ENCODE results near the gene SPDYE16. TPM values are rescaled to one million over a fixed set of nuclear protein-coding genes. Genes with fewer than 3 reads are reported as not detected.
"Not testable (repeated sequence)": the region's sequence is repeated elsewhere in the genome, so short reads cannot be mapped to it uniquely, and the experiment has no call there.

Gene SPDYE16
- total RNA-seq (0.14 TPM), polyA plus RNA-seq (0.27 TPM)
- long read RNA-seq, donor 1, result 0 reads
- long read RNA-seq, donor 2, result 0 reads
- long read RNA-seq, donor 3, result 0 reads
- long read RNA-seq, donor 4, result 0 reads
- long read RNA-seq, donor 5, result 0 reads
- long read RNA-seq, donor 6, result 0 reads
- long read RNA-seq, donor 7, result 0 reads
- long read RNA-seq, donor 8, result 0 reads
- long read RNA-seq, donor 9, result 0 reads
- long read RNA-seq, donor 10, result 0 reads

GRCh38 chr7:76543197-76543596 lies at the start of gene SPDYE16:
Gene SPDYE16, minus strand, starts transcription at chr7:76543297. Its CDS starts 1,838 bp downstream, at chr7:76541459.
- H3K4me1 ChIP-seq (ENCODE audit: control insufficient read depth in 2 of 2, insufficient read depth in 2 of 2, low read length in 2 of 2); H3K9me3 ChIP-seq (ENCODE audit: control insufficient read depth in 2 of 2, insufficient read depth in 1 of 2, low read length in 1 of 2); H3K27me3 ChIP-seq (ENCODE audit: control insufficient read depth in 2 of 2, insufficient read depth in 1 of 2, low read length in 1 of 2); H3K27ac ChIP-seq (ENCODE audit: low read depth in 1 of 2, low read length in 1 of 2); H3K4me3 ChIP-seq (ENCODE audit: low read length in 2 of 2); DNase-seq (ENCODE audit: low read depth in 6 of 9, low spot score in 9 of 9); H3K36me3 ChIP-seq (ENCODE audit: control insufficient read depth in 2 of 2, insufficient read depth in 2 of 2, low read length in 1 of 2): not testable (repeated sequence)
- no CpG with 5 or more reads among the region's 8 CpGs for WGBS

- 94% methylated on average over 2 of the region's 2 CpGs for WGBS
- not testable (repeated sequence) for H3K36me3 ChIP-seq (ENCODE audit: control insufficient read depth in 2 of 2, insufficient read depth in 2 of 2, low read length in 1 of 2); H3K27ac ChIP-seq (ENCODE audit: low read depth in 1 of 2, low read length in 1 of 2); H3K9me3 ChIP-seq (ENCODE audit: control insufficient read depth in 2 of 2, insufficient read depth in 1 of 2, low read length in 1 of 2); DNase-seq (ENCODE audit: low read depth in 6 of 9, low spot score in 9 of 9); H3K27me3 ChIP-seq (ENCODE audit: control insufficient read depth in 2 of 2, insufficient read depth in 1 of 2, low read length in 1 of 2); H3K4me1 ChIP-seq (ENCODE audit: control insufficient read depth in 2 of 2, insufficient read depth in 2 of 2, low read length in 2 of 2); H3K4me3 ChIP-seq (ENCODE audit: low read length in 2 of 2)
Observed at GRCh38 chr7:76592694-76593093, 49.6 kb upstream of the SPDYE16 start.

GRCh38 chr7:76591602-76592304 lies 48.7 kb upstream of the SPDYE16 start:
- not testable (repeated sequence) for H3K4me3 ChIP-seq (ENCODE audit: low read length in 2 of 2); H3K4me1 ChIP-seq (ENCODE audit: control insufficient read depth in 2 of 2, insufficient read depth in 2 of 2, low read length in 2 of 2); H3K27me3 ChIP-seq (ENCODE audit: control insufficient read depth in 2 of 2, insufficient read depth in 1 of 2, low read length in 1 of 2); H3K27ac ChIP-seq (ENCODE audit: low read depth in 1 of 2, low read length in 1 of 2); H3K36me3 ChIP-seq (ENCODE audit: control insufficient read depth in 2 of 2, insufficient read depth in 2 of 2, low read length in 1 of 2); H3K9me3 ChIP-seq (ENCODE audit: control insufficient read depth in 2 of 2, insufficient read depth in 1 of 2, low read length in 1 of 2); DNase-seq (ENCODE audit: low read depth in 6 of 9, low spot score in 9 of 9)
- 74% methylated on average over 2 of the region's 2 CpGs for WGBS

GRCh38 chr7:76591033-76591432 lies 47.9 kb upstream of the SPDYE16 start:
- not testable (repeated sequence) for H3K9me3 ChIP-seq (ENCODE audit: control insufficient read depth in 2 of 2, insufficient read depth in 1 of 2, low read length in 1 of 2); H3K27me3 ChIP-seq (ENCODE audit: control insufficient read depth in 2 of 2, insufficient read depth in 1 of 2, low read length in 1 of 2); H3K4me3 ChIP-seq (ENCODE audit: low read length in 2 of 2); H3K36me3 ChIP-seq (ENCODE audit: control insufficient read depth in 2 of 2, insufficient read depth in 2 of 2, low read length in 1 of 2); H3K27ac ChIP-seq (ENCODE audit: low read depth in 1 of 2, low read length in 1 of 2); DNase-seq (ENCODE audit: low read depth in 6 of 9, low spot score in 9 of 9); H3K4me1 ChIP-seq (ENCODE audit: control insufficient read depth in 2 of 2, insufficient read depth in 2 of 2, low read length in 2 of 2)
- WGBS, result 98% methylated on average over 3 of the region's 3 CpGs

GRCh38 chr7:76588586-76588985 lies 45.5 kb upstream of the SPDYE16 start:
- not testable (repeated sequence) for H3K36me3 ChIP-seq (ENCODE audit: control insufficient read depth in 2 of 2, insufficient read depth in 2 of 2, low read length in 1 of 2); H3K27ac ChIP-seq (ENCODE audit: low read depth in 1 of 2, low read length in 1 of 2); H3K9me3 ChIP-seq (ENCODE audit: control insufficient read depth in 2 of 2, insufficient read depth in 1 of 2, low read length in 1 of 2); H3K4me3 ChIP-seq (ENCODE audit: low read length in 2 of 2); H3K27me3 ChIP-seq (ENCODE audit: control insufficient read depth in 2 of 2, insufficient read depth in 1 of 2, low read length in 1 of 2); DNase-seq (ENCODE audit: low read depth in 6 of 9, low spot score in 9 of 9); H3K4me1 ChIP-seq (ENCODE audit: control insufficient read depth in 2 of 2, insufficient read depth in 2 of 2, low read length in 2 of 2)
- WGBS, result no CpG with 5 or more reads among the region's 1 CpG

GRCh38 chr7:76586585-76587315 lies 43.7 kb upstream of the SPDYE16 start:
- H3K4me3 ChIP-seq (ENCODE audit: low read length in 2 of 2); DNase-seq (ENCODE audit: low read depth in 6 of 9, low spot score in 9 of 9); H3K27me3 ChIP-seq (ENCODE audit: control insufficient read depth in 2 of 2, insufficient read depth in 1 of 2, low read length in 1 of 2); H3K36me3 ChIP-seq (ENCODE audit: control insufficient read depth in 2 of 2, insufficient read depth in 2 of 2, low read length in 1 of 2); H3K9me3 ChIP-seq (ENCODE audit: control insufficient read depth in 2 of 2, insufficient read depth in 1 of 2, low read length in 1 of 2); H3K4me1 ChIP-seq (ENCODE audit: control insufficient read depth in 2 of 2, insufficient read depth in 2 of 2, low read length in 2 of 2); H3K27ac ChIP-seq (ENCODE audit: low read depth in 1 of 2, low read length in 1 of 2): not testable (repeated sequence)
- 95% methylated on average over 2 of the region's 2 CpGs for WGBS

GRCh38 chr7:76583636-76584281 lies 40.7 kb upstream of the SPDYE16 start:
- 70% methylated on average over 5 of the region's 5 CpGs for WGBS
- peak overlapping the region in 1 of 2 donors; percentile 36 for H3K27ac ChIP-seq (ENCODE audit: low read depth in 1 of 2, low read length in 1 of 2)
- DNase-seq (ENCODE audit: low read depth in 6 of 9, low spot score in 9 of 9), result peak in 1 of 9 donors; percentile 19
- not testable (repeated sequence) for H3K4me1 ChIP-seq (ENCODE audit: control insufficient read depth in 2 of 2, insufficient read depth in 2 of 2, low read length in 2 of 2); H3K4me3 ChIP-seq (ENCODE audit: low read length in 2 of 2); H3K27me3 ChIP-seq (ENCODE audit: control insufficient read depth in 2 of 2, insufficient read depth in 1 of 2, low read length in 1 of 2); H3K36me3 ChIP-seq (ENCODE audit: control insufficient read depth in 2 of 2, insufficient read depth in 2 of 2, low read length in 1 of 2); H3K9me3 ChIP-seq (ENCODE audit: control insufficient read depth in 2 of 2, insufficient read depth in 1 of 2, low read length in 1 of 2)

GRCh38 chr7:76582848-76583631 lies 39.9 kb upstream of the SPDYE16 start:
- not testable (repeated sequence) for H3K27ac ChIP-seq (ENCODE audit: low read depth in 1 of 2, low read length in 1 of 2); H3K27me3 ChIP-seq (ENCODE audit: control insufficient read depth in 2 of 2, insufficient read depth in 1 of 2, low read length in 1 of 2); H3K36me3 ChIP-seq (ENCODE audit: control insufficient read depth in 2 of 2, insufficient read depth in 2 of 2, low read length in 1 of 2); H3K4me3 ChIP-seq (ENCODE audit: low read length in 2 of 2); H3K4me1 ChIP-seq (ENCODE audit: control insufficient read depth in 2 of 2, insufficient read depth in 2 of 2, low read length in 2 of 2); DNase-seq (ENCODE audit: low read depth in 6 of 9, low spot score in 9 of 9); H3K9me3 ChIP-seq (ENCODE audit: control insufficient read depth in 2 of 2, insufficient read depth in 1 of 2, low read length in 1 of 2)
- WGBS, result 91% methylated on average over 1 of the region's 2 CpGs

All from thymus (tissue), 14 donors.